Stimulated activated naive CD4-positive, alpha-beta T cell (primary cell): ENCODE measurements around the gene CST5.
"Not testable (repeated sequence)": the region's sequence is repeated elsewhere in the genome, so short reads cannot be mapped to it uniquely, and the experiment has no call there.

Source experiments
- DNase-seq, 6 experiments: peaks; one replicate each; lab custom pipeline; 2025; lab: John Stamatoyannopoulos, UW

Gene CST5

DNA sequence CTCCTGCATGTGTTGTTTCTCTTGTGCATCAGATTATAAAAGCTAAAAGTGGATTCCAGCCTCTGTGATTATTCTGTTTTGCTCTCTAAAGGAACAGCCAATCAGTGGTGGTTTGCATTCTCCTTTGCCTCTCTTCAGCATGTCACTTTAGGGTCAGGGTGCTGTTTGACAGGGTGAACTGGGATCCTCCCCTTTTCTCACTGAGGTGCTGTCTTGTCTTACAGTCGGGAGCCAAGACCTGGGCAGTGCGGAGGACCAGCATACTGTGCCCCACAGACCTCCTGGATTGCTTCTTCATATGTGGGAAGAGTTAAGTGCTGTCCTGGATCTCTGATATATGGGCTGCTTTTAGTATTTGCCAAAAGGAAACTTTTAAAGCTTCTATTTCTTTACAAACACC is 37.9 kb downstream of the CST5 start:
- DNase-seq = no peak

DNA sequence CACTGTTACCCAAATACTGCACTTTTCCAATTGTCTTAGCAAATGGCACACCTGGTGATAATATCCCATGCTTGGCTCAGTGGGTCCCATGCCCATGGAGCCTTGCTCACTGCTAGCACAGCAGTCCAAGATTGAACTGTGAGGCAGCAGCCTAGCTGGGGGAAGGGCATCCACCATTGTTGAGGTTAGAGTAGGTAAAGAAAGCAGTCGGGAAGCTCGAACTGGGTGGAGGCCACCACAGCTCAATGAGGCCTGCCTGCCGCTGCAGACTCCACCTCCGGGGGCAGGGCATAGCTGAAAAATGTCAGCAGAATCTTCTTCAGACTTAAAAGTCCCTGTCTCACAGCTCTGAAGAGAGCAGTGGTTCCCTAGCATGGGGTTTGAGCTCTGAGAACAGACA is 43.8 kb downstream of the CST5 start:
- no peak for DNase-seq

GRCh38 chr20:23832775-23833513 is 46.6 kb downstream of the CST5 start:
- DNase-seq = no peak

GRCh38 chr20:23831961-23832360 is 47.6 kb downstream of the CST5 start:
- DNase-seq = not testable (repeated sequence)

DNA sequence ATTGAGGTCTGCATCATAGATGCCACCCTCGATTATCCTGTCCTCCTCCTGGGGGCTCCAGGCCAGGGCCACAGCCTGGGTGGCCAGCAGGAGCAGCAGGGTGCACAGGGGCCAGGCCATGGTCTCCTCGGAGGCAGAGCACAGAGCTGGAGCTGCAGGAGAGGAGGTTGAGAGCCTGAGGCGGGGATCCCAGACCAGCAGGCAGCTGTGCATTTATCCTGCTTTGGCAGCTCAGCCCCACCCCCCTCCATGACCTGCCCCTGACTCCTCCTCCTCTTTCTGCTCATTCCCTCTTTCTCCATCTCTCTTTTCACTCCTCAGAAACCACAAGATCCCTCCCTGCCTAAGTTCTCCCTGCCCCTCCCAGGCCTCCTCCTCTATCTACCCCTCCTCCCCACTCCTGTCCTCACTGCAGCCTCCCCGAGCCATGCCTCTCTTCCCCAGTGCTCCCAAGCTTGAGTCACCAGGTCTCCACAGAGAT is 53.0 kb downstream of the CST5 start, which contains the start of gene CST2:
Gene CST2, minus strand, starts transcription at position 189 of the 481 bp plus-strand sequence. Its CDS starts 69 bp downstream, at position 120.
- DNase-seq = no peak
